ENCODE measurements around the gene ST3GAL2.

DNA sequence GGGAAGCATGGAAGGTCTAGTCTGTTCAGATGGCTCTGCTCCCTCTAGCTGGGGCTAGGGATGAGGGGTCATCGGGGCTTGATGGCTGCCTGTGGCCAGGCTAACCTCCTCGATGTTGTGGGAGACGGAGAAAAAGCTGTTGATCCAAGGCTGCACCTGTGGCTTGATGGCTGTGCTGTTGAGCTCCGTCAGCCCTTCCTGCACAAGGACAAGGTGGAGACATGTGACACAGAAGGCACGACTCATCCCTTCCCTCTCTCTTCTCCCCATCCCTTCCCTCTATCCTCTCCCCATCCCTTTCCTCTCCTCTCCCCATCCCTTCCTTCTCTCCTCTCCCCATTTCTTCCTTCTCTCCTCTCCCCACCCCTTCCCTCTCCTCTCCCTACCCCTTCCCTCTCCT is 43.7 kb upstream of the ST3GAL2 start:
- TF ChIP-seq EZH2 (IDR thresholded peaks at IDR 0.05; ENCODE audit: borderline replicate concordance, insufficient read depth, low read depth, low read length, poor library complexity, severe bottlenecking), result no peak
- TF ChIP-seq, protein P1, sequence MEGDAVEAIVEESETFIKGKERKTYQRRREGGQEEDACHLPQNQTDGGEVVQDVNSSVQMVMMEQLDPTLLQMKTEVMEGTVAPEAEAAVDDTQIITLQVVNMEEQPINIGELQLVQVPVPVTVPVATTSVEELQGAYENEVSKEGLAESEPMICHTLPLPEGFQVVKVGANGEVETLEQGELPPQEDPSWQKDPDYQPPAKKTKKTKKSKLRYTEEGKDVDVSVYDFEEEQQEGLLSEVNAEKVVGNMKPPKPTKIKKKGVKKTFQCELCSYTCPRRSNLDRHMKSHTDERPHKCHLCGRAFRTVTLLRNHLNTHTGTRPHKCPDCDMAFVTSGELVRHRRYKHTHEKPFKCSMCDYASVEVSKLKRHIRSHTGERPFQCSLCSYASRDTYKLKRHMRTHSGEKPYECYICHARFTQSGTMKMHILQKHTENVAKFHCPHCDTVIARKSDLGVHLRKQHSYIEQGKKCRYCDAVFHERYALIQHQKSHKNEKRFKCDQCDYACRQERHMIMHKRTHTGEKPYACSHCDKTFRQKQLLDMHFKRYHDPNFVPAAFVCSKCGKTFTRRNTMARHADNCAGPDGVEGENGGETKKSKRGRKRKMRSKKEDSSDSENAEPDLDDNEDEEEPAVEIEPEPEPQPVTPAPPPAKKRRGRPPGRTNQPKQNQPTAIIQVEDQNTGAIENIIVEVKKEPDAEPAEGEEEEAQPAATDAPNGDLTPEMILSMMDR (IDR thresholded peaks at IDR 0.05), result no peak

Measured in B cell (primary cell).